ENCODE results near the gene DRAP1.
"Not testable (repeated sequence)": the region's sequence is repeated elsewhere in the genome, so short reads cannot be mapped to it uniquely, and the experiment has no call there.

Gene DRAP1

DNA sequence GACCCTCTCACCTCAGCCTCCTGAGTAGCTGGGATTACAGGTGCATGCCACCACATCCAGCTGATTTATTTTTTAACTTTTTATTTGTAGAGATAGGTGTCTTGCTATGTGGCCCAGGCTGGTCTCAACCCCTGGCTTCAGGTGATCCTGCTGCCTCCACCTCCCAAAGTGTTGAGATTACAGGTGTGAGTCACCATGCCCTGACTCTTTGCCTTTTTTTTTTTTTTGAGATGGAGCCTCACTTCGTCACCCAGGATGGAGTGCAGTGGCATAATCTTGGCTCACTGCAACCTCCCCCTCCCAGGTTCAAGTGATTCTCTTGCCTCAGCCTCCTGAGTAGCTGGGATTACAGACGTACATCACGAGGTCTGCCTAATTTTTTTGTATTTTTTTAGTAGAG, 32.4 kb downstream of the DRAP1 start:
- H3K4me3 ChIP-seq, H3K27ac ChIP-seq: not testable (repeated sequence)

DNA sequence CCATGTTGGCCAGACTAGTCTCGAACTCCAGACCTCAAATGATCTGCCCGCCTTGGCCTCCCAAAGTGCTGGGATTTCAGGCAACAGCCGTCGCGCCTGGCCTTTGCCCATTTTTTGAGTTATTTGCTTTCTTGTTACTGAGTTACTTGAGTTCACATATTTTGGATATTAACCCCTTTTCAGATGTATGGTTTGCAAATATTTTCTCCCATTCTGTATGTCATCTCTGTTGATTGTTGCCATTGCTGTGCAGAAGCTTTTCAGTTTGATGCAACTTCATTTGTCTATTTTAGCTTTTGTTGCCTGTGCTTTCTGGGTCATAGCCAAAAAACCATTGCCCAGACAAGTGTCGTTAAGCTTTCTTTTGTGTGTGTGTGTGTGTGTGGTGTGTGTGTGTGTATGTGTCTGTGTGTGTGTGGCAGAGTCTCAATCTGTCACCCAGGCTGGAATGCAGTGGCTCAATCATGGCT, 32.9 kb downstream of the DRAP1 start:
- Histone ChIP-seq H3K27ac (no peak overlapping the region), H3K4me3 (no peak overlapping the region)

DNA sequence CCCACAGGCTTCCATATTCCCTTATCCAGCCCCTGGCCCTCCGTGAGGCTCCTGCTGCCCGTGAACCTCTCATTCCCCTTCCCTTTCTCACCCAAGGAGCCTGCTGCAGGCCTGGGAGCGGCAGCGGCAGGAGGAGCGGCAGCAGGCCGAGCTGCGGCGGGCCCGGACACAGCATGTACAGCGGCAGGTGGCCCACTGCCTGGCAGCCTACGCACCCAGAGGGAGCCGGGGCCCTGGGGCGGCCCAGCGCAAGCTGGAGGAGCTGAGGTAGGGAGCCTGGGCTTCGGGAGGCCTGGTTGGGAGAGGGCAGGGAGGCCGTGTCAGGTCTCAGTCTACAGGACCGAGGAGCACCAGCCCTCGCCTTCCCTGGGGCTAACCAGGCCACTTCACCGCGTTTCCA, 34.2 kb downstream of the DRAP1 start:
- Histone ChIP-seq H3K4me3 (no peak overlapping the region), H3K27ac (peak overlapping the region in 1 of 21 experiments; percentile 24)

DNA sequence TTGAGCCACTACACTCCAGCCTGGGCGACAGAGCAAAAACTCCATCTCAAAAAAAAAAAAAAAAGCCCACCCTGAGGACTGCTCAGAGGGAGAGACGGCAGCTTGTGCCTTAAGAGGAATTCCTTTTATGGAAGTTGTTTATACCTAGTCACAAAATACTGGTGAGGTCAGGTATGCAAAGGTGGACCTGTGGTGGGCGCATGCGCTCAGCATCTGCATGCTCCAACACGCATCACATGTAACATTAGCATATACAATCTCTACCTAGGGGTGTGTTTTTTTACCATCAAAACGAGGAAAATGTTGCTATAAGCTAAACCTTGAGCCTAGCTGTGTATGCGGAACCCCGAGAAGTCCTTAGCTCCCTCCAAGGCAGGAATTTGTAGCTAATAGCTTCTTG, 35.5 kb downstream of the DRAP1 start:
- H3K4me3 ChIP-seq, result no peak overlapping the region
- no peak overlapping the region for H3K27ac ChIP-seq

DNA sequence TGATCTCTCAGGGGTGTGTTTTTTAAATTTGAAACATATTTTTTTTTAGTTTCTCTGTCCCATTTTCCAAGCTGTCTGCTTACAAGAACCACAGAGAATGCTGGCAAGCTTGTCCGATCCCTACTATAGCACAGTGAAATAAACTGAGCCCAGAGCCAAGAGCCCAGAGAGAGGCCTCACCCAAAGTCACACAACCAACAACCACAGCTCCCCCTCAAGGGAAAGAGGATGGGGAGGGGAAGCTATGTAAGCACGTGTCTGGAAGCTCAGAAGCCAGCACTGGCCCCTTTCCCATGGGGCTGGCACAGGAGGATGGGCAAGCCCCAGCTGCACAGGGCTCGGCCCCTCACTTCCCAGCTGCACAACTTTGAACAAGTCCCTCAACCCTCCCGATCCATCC, 39.1 kb downstream of the DRAP1 start:
- no peak overlapping the region for H3K27ac ChIP-seq

DNA sequence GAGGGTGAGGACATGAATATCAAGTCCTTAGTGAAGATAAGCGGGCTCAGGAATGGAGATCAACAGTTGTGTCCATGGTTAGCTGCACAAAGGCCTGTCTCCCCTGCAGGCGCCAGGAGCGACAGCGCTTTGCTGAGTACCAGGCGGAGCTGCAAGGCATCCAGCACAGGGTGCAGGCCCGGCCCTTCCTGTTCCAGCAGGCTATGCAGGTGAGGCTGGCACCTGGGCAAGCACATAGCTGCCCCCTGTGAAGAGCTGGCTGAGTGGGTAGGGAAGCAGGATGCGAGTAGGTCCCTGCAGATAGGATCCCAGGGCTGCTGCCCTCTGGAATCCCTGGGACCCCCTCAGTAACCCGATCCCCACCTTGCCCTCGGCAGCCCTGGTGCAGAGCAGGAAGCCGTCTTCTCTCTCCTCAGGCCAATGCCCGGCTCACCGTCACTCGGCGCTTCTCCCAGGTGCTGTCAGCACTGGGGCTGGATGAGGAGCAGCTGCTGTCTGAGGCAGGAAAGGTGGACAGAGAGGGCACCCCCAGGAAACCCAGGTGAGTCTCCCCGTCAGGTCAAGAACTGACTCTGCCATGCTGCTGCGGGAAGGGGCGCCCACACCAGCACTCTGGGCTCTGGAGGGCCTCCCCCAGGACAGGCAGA, 39.7 kb downstream of the DRAP1 start:
- Histone ChIP-seq H3K4me3 (no peak overlapping the region), H3K27ac (no peak overlapping the region)

More for the DNA sequence above, 39.1 kb downstream of the DRAP1 start:
- H3K4me3 ChIP-seq, result no peak overlapping the region

DNA sequence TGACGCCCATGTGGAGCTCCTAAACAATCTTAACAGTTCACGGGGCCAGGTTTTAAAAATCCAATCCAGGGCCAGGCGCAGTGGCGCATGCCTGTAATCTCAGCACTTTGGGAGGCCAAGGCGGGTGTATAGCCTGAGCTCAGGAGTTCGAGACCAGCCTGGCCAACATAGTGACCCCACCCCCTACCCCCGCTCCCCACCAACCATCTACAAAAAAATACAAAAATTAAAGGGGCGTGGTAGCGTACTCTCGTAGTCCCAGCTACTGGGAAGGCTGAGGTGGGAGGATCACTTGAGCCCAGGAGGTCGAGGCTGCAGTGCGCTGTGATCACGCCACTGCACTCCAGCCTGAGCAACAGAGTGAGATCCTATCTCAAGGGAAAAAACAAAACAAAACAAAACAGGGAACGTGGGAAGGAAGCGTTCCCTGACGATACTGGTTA, 41.6 kb downstream of the DRAP1 start:
- Histone ChIP-seq H3K4me3 (peak overlapping the region; percentile 69 to 100 (median 96)), H3K27ac (peak overlapping the region in 20 of 21 experiments; percentile 85 to 99 (median 95))

DNA sequence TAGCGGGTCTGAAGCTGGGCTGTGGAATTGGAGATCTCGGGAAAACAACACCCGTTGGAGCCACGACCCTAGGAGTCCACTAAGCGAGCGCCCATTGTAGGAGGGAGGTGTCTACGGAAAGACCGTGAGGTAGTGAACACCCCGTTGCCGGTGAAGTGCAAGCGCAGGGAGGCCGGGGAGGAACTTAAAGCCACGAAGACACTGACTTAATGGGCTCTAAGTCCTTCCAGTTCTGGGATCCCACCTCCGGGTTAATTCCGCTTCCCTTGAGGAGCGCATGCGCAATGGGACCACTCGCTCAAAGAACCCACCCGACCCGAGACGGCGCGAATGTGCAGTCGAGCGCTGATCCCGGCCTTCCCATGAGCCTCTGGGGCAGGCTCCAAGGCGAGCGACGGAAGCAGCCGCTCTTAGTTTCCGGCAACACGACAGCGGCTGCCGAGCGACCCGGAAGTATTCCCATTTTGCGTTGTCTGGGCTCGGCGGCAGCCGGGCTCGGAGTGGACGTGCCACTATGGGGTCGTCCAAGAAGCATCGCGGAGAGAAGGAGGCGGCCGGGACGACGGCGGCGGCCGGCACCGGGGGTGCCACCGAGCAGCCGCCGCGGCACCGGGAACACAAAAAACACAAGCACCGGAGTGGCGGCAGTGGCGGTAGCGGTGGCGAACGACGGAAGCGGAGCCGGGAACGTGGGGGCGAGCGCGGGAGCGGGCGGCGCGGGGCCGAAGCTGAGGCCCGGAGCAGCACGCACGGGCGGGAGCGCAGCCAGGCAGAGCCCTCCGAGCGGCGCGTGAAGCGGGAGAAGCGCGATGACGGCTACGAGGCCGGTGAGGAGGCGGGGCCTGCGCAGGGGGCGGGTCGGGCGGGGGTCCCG, 42.3 kb downstream of the DRAP1 start, which contains the start of gene SART1:
TSS of gene SART1 (plus strand) at position 468 of the 874 bp plus-strand sequence. CDS start at position 515, 47 bp downstream.
- Histone ChIP-seq H3K27ac (peak within 1 kb of the TSS; percentile 82 to 99 (median 94)), H3K4me3 (peak within 1 kb of the TSS; percentile 69 to 100 (median 96))

DNA sequence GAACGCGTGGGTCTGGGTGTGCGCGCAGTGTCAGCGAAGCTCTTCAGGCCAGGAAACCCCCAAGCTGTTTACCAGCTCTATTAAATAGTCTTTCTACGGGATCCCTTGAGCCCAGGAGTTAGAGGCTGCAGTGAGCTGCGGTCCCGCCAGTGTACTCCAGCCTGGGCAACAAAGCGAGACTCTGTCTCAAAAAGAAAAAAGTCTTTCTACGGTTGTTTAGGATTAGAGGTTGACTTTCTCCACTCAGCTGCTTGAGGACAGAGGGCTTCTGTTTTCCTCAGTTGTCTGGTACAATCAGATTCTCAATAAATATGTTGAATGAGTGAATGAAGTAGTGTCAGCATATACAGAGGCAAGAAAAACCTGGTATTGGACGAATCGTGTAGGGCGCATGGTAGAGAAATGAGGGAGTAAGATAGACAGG, 42.9 kb downstream of the DRAP1 start:
- Histone ChIP-seq H3K4me3 (peak overlapping the region; percentile 69 to 100 (median 96)), H3K27ac (peak overlapping the region; percentile 82 to 99 (median 94))

DNA sequence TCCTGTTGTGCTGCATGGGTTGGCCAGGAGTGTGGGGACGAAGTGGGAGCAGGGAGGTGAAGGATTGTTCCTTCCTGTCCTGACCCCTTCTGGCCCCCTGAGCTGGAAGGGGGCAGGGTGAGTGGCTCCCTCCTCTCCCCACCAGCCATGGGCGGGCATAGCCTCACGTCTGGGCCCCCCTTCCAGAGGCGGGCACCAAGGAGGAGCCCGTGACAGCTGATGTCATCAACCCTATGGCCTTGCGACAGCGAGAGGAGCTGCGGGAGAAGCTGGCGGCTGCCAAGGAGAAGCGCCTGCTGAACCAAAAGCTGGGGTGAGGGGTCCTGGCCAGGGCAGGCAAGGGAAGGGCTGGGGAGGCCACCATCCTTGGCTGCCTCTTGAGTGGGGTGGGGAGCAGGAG, 45.7 kb downstream of the DRAP1 start:
- H3K4me3 ChIP-seq, result no peak overlapping the region
- no peak overlapping the region for H3K27ac ChIP-seq

DNA sequence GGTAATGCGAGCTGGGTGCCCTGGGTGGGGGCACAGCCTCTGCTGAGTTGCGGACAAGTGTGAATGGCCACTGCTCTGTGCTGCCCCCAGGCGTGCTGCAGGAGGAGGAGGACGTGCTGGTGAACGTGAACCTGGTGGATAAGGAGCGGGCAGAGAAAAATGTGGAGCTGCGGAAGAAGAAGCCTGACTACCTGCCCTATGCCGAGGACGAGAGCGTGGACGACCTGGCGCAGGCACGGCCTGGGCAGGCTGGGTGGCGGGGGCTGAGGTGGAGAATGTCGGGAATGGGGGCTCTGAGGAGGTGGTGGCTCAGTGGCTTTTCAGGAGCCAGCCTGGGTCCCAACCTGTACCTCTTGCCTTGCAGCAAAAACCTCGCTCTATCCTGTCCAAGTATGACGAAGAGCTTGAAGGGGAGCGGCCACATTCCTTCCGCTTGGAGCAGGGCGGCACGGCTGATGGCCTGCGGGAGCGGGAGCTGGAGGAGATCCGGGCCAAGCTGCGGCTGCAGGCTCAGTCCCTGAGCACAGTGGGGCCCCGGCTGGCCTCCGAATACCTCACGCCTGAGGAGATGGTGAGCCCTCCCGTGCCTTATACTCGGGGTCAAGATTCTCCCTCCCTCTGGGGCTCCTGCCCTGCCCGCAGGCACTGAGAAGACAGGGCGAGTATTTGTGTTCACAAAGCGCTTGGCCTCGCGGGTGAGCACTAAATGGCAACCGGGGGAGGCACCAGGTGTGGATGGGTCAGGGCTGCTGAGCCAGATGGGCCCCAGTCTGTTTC, 46.9 kb downstream of the DRAP1 start:
- no peak overlapping the region for H3K4me3 ChIP-seq
- H3K27ac ChIP-seq, result no peak overlapping the region

DNA sequence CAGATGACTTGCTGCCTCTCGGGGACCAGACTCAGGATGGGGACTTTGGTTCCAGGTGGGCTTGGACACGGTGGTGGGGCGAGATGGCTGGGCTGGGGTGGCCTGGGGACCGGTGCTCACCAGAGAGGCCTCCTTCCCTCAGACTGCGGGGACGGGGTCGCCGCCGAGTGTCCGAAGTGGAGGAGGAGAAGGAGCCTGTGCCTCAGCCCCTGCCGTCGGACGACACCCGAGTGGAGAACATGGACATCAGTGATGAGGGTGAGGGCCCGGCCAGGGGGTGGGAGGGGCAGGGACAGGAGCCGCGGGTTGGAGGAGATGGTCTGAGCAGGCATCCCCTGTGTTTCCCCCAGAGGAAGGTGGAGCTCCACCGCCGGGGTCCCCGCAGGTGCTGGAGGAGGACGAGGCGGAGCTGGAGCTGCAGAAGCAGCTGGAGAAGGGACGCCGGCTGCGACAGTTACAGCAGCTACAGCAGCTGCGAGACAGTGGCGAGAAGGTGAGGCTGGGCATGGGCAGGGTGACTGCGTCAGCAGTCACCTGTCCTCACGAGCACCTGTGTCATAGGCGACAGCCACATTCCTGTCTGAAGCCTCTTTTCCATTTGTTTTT, 48.2 kb downstream of the DRAP1 start:
- no peak overlapping the region for H3K4me3 ChIP-seq

DNA sequence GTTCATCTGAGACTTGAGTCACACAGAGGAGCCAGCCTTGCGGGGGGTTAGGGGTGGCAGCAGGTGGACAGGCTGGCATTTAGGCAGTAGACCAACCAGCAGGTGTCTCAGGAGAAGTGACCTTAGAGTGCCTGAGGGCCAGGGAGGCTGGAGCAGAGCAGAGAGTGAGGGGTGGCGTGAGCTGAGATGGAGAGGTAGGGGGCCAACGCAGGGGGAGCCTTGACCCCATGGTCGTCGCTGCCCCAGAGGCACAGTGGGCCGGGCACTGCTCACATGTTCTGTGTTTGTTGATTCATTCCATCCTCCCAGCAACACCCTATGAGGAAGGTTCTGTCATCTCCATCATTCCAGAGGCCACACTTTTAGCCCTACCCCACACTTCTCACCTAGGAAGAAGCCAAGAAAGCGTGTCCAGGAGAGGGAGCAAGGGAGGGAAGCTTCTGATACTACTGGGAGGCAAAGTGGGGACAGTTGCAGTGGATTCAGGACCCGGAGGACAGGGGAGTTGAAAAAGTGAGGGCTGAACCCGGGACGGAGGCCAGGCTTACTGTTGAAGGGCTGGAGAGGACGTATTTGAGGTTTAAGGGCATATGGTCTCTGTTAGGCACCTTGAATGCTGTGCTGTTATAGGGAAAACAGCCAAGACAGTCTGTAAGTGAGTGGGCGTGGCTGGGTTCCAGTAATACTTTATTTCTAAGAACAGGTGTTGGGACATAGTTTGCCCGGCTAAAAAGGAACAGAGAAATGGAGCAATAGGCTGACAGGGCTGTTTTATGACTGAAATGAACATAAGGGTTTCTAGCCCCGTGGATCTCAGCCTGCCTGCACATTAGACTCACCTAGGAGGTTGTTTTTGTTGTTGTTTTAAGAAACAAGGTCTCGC, 49.6 kb downstream of the DRAP1 start:
- Histone ChIP-seq H3K27ac (peak overlapping the region in 1 of 21 experiments; percentile 44), H3K4me3 (no peak overlapping the region)

More for the DNA sequence above, 48.2 kb downstream of the DRAP1 start:
- no peak overlapping the region for H3K27ac ChIP-seq

Measured in skin epidermis (tissue), 12 donors.